Stimulated activated CD4-positive, alpha-beta T cell treated with anti-CD3 and anti-CD28 coated beads, Interleukin-2, amount 100 ng/mL, for 4 hours (primary cell): ENCODE data around the gene PRDM16.

Experiments used
- DNase-seq: peaks from one replicate; pipeline ENCODE4 v3.0.0-alpha.2; 2020; ENCODE audit warnings: low read depth

The PRDM16 gene

DNA sequence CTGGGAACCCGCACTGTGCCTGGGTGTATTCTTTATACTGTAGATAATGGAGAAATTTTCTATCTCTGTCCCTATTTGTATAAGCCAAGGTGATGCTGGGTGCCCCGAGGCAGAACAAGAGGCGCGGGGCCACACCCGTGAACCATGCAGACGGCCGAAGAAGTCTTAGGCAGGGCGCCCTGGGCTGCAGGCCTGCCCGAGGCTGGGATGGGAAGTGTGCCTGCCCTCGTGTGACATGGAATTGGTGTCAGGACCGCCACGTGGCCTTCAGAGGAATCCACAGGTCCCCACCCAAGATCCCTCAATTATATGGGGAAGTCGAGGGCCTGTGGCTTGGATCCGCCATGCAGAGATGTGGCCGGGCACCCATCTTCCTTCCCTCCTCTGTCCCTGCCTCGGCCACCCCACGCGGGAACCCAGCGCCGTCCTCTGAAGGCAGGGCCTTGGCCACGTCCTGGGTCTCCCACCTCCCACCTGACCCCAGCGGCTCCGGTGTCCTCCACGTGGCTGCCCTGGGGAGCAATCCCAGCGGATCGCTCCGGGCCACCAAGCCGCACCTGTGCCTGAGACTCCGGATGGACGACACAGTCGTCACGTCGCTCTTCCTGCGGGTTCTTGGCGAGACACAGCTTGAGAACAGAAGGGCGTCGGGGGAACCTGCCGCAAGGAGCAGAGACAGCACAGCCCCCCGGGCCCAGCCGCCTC lies 365.6 kb downstream of the PRDM16 start:
- DNase-seq = no peak

DNA sequence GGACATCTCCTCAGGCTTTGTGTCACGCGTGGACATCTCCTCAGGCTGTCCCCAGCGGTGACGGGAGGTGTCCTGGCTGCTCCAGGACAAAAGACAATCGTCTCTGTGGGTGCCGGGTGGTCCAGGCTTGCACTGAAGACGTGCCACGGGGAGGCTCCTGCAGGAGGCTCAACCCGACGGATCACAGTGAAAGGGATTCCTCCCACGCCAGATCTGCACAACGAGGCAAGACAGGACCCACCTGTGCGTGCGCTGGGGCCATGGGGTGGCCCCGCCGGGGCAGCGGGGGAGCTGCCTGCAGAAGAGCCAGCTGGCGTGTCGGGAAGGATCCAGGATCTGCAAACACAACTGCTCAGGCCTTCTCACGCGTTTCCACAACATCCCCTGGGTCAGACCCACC lies 366.7 kb downstream of the PRDM16 start:
- no peak for DNase-seq

DNA sequence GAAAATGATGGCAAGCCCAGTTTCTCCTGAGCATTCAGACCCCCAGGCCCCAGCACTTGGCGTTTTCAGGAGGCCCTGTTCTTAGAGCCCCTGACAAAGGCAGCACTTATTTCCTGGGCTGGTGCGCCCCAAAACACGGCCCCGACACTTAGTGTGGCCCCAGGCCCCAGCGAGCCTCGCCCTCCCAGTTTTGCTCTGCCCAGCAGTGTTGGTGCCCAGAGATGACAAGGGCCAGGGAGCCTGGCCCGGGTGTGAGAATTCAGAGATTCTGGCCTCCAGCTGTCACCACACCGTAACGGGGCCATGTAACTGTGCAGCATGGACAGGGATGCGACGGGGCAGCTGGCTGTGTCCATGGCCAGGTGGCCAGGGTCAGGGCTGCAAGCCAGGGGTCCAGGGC lies 367.4 kb downstream of the PRDM16 start:
- no peak for DNase-seq

DNA sequence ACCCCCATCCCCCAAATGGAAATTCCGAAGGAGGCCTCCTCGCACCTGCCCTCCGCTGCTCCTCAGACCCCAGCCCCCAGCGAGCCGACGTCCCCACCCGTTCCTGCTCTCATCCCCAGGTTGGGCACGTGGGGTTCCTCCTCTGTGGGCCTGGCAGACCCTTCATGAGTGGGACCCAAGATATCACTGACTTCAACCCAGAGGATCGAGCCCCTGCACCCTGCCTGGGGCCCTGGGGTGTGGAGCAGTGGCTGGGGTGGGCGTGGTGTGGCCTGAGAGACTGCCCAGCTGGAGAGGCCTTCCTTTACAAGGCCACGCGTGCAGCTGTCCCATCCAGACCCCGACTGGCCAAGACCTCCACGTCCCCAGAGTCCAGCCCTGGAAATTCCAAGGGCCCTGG lies 367.9 kb downstream of the PRDM16 start:
- DNase-seq = no peak

DNA sequence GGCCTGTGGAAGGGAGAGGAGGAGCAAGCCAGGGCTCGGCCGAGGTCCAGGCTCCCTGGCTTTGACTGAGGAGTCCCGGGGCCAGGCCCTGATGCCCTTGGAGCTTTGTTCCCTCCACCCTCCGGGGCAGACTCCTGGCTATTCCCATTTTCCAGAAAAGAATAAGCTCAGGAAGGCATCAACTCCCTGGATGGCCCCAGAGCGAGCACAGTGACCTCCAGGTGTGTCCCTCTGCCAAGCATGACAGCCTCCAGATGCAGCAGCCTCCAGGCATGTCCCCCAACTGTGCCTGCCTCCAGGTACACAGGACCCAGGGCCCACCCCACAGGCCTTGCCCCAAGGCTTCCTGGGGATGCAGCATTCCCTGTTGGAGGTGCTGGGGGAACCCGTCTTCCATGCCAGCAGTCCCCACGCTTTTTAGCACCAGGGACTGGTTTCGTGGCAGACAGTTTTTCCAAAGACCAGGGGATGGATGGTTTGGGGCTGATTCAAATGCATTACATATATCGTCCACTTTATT lies 369.7 kb downstream of the PRDM16 start:
- DNase-seq = no peak

DNA sequence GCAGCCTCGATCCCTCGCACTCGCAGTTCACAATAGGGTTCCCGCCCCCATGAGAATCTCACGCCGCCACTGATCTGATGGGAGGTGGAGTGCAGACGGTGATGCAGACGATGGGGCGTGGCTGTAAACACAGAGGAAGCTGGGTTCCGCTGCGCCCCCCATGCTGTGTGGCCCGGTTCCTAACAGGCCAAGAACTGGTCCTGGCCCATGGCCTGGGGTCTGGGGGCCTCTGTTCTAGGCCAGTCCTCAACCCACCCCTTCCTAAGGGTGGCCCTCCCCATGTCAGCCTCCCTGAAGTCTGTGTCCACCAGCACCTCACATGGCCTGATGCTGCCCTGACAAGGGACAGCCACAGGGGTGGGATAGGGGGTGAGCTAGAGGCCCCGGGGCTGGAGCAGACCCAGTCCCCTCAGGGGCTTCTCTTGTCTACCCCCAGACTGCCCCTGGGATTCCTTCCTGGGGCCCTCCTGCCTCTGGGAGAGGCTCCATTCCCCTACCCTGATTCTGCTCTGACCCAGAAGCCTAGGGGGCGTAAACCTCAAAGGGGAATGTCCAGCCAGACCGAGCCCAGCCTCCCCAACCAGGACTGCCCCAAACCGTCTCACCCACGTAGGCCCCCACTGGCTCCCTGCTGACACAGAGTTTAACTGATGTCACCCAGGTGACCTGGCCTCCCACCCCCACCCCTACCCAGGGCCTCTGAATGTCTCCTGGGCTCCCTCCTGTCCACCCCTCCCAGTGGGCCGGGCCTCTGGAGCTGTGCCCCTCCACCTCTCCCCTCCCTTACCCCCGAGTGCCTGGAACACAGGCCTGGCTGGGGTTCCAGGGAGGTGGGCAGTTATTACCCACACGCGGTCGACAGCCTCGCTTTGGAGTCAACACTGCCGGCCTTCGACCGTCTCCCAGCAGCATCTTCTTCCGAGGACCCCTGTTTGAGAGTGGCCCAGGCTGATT lies 370.6 kb downstream of the PRDM16 start:
- DNase-seq = no peak

DNA sequence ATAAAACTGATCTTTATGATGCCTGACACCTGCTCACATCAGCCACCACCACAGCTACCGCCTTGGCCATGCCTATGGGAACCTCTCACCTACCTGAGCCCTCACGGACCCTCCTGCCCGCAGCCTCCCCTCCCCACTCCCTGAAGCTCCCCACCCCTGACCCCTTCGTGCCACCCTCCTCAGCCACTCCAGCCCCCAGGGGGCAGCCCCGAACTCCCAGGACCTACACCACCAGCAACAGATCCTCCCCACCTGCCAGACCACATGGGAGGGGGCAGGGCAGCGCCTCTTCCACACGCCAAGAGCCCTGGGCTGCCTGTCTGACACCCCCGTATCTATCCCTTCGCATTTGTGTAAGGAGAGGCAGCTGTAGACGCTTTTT lies 371.3 kb downstream of the PRDM16 start:
- DNase-seq = no peak

DNA sequence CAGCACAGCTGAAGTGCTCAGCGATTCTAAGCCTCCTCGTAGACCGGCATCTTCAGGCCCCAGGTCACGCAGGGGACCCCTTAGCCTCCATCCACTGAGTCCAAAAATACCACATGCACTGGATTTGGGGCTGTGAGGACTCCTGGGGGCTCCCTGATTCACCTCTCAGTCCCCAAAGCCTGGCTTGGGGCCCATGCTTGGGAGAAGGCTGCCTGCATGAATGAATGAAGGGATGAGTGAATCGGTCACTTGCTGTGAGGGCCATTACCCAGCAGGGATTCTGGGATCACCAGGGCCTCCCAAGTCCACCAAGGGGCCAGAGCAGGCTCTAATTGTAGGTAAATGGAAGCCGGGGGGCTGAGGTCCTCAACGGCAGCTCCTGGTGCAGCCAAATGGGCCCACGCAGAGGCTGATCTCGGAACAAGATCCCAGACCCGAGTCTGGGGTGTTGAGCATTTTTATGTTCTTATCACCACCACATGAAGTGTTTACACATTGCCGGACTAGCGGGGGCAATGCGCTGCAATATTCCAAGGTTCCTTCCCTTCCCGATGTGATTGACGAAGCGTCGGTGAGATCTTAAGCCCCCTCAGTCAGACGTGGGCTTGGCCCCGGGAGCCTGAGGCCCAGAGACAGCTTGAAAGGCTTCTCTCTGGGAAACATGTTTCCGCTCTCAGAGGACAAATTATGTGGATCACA lies 371.9 kb downstream of the PRDM16 start:
- DNase-seq = no peak

DNA sequence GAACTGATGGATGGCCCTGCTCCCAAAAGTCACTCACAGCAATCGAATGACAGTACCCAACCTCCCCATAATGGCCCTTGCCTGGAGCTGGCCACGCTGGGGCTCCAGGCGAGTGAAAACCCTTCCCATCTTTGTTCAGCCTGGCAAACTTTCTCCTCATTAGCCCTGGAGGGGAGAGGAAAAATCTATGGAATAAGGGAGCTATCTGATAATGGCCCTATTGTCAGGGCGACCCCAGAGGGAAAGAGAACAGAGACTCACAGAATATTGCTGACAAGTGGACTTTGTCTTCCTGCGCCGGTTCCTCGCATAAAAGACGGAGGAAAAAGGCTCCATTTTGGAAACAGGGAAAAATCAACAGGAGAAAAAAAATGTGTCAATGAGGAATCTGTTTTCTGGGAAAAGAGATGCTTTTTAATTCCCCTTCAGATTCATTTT lies 372.4 kb downstream of the PRDM16 start:
- DNase-seq = no peak

DNA sequence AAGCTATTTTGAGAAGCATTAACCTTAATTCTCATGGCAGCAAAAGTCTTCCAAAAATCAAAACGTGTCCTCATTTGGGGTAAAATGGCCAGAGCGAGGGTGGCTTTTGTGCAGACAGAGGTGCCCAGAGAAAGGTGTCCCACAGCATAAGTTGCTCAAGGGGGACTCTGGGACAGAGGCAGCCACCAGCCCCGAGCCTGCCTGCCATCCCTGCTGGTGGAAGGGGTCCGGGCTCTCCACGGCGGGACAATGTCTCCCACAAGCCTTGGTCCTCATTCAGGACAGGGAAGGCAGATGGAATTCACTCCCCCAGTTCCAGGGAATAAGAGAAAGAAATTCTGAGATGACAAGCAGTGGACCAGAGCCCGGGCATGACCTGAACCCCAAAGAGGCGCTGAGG lies 372.9 kb downstream of the PRDM16 start:
- no peak for DNase-seq

DNA sequence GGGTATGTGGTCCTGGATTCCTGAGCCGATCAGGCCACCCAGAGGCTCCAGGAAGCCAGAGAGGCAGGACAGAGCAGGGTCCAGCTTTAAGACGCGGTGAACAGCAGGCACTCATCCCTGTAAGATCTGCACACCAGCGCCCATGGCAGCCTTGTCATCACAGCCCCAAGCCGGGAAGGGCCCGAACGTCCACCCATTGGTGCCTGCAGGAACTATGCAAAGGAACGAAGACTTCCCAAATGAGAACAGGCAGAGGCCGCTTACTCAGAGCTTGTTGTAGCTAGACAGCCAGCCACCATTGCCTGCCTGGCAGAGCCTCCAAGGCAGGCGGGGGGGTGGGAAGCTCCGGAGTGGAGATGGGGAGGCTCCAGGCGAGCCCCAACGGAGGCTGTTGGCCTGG lies 373.3 kb downstream of the PRDM16 start:
- no peak for DNase-seq

DNA sequence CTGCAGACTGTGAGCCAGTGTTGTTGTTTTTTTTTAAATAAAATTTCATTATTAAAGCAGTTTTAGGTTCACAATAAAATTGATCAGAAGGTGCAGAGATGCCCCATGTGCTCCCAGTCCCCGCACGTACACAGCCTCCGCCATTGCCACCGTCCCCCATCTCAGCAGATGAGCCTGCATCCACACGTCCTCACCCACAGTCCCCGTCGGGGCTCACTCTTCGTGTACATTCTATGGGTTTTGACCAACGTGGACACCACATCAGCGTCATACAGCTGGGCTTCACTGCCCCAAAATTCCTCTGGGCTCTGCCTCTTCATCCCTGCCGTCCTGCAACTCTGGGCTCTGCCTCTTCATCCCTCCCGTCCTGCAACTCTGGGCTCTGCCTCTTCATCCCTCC lies 373.9 kb downstream of the PRDM16 start:
- no peak for DNase-seq

DNA sequence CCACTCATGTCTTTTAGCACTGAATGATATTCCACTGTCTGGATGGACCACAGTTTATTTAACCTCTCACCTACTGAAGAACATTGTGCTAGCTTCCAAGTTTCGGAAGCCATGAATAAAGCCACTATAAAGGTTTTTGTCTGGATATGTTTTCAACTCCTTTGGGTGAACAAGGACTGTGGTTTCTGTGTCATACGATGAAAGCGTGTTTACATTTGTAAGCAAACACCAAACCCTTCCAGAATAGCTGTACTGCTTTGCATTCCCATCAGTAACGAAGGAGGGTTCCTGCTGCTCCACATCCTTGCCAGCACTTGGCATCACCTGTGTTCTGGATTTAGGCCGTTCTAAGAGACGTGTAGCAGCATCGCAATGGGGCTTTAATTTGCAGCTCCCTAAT lies 374.8 kb downstream of the PRDM16 start:
- DNase-seq = no peak

DNA sequence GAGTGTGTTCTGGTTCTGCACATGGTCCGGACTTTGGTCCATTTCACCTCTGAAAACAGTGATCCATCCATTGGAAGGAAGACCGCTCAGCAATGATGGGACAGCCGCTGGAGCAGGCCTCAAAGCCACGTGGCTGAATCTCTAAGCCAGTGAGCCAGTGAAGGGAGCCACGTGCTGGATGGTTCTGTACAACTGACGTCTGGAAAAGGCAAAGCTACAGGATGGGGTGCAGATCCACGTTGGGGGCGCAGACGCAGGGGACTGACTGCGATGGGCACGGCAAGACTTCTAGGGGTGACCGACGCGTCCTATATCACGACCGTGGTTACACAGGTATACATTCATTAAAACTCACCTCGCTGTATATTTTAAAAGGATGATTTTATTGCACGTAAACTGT lies 375.3 kb downstream of the PRDM16 start:
- DNase-seq = no peak

DNA sequence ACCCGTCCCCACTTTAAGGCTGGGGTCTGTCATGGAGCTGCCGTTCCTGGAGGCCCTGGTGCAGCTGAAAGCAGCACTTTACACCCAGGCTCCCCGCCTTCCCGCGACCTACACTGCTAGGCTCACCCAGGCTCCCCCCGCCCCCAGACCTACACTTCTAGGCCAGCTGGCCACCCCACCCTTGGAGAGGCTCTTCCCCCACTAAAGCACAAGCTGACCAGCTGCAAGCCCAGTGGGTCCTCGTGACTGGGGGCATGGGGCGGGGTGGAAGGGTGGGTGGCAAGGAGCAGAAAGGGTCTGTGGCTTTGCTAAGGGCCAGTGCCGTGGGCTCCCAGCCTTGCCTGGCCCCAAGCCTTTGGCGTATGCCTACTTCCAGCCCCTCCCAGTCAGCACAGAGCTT lies 375.7 kb downstream of the PRDM16 start:
- DNase-seq = no peak

DNA sequence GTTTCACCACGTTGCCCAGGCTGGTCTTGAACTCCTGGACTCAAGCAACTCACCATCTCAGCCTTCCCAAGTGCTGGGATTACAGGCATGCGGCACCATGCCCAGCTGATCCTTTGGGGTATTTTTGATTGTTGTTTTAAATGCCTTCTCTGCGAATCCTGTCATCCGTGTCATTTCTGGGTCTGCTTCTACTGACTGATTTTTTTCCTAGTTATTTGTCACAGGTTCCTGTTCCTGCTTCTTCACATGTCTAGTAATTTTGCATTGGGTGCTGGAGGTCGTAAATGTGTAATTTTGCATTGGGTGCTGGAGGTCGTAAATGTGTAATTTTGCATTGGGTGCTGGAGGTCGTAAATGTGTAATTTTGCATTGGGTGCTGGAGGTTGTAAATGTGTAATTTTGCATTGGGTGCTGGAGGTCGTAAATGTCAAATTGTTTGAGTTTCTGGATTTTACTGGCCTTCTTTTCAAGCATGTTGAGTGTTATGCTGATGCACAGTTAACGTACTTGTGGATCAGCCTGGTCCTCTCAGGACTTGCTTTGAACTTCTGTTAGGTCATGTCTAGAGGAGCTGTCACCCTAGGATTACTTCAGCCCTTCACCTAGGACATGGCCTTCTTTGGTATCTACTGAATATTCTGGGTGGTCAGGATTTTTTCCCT lies 381.3 kb downstream of the PRDM16 start:
- DNase-seq = no peak

DNA sequence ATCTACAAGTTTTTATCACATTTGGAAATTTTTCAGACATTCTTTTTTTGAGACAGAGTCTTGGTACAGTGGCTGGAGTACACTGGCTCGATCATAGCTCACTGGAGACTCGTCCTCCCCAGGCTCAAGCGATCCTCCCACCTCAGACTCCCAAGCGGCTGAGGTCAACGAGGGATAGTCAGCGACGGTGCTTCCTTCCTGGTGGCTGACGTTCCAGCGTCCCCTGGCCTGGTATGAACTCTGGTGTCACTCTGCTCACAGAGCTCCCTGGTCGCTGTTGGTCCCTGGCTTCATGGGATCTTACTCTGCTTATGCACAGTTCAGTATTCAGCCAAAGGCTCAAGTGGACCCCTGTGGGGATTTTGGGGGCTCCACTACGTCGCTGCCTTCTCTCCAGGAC lies 382.0 kb downstream of the PRDM16 start:
- DNase-seq = no peak

DNA sequence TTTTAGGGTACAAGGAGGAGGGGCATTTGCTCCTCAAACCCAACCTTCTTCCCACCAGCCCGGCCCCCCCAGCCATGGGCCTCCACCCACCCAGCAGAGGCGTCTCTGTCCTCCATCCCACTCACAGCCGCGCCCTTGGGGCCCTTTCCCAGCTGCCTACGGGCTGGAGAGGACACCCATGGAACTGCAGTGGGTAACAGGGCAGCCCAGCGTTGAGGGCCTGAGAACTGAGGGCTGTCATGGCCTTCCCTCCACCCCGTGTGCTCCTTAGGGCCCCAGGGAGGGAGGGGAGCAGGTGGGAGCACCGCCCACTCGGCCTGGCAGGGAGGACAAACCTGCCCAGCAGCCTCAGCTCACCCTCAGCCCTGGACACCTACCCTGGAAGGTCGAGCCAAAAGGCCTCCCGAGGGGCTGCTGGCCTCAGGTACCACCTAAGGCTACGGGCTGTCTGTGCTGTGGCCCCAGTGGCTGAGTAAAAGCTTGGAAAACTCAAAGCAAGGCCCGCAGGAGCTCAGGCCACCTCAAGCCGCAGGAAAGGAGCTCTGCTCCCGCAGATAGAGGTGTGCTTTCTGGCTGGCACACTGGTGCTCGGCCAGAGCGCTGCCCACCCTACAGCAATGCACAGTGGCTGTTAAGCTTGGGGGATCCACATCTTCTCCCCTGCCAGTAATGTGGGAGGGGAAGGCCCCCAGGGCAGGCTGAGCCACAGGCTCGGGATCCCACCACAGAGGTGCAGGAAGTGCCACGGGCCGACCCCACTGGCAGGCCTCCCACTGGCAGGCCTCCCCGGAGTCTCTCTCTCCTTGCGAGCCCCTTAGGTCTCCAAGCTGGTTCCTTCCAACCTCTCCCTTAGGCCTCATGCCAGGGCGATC lies 383.2 kb downstream of the PRDM16 start:
- DNase-seq = no peak

DNA sequence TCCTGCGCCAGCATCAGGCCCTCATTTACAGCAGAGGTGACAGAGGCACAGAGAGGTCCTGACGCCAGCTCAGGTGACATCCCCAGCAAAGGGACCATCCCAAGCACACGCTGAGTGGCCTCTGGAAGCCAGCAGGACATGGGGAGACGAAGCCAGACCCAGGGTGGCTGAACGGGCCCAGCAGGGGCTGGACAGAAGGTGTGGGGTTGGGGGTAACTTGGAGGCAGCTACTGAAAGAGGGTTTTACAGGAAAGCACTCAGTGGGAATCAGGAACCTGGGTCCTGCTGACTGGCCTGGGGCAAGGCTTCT lies 383.8 kb downstream of the PRDM16 start:
- no peak for DNase-seq

DNA sequence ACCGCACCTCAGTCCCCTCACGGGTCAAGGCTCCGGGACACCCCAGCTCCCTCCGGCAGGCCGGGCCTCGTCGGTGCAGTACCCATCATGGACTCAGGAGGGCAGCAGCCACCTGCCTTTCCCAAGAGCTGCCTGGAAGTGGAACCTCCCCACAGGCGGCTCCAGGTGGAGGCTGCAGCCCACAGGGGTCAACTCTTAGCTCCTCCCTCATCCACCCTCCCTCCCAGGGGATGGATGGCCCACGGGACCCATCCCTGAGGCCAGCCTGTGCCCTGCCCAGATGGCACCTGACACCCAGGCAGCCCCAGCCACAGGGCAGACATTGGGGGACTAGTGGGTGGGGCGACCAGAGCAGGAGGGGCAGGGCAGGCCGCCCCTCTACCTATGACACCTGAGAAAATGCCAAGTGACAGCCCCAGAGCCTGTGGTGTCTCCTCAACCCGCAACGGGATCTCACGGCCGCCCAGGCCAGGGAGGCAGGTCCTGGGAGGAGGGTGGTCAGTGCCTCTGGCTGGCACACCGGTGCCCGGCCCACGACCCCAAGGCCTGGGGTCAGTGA lies 384.3 kb downstream of the PRDM16 start:
- DNase-seq = peak; percentile 56
